GM21737 (cell line): ENCODE data around the gene DEFB132.
"Not testable (repeated sequence)": the region's sequence is repeated elsewhere in the genome, so short reads cannot be mapped to it uniquely, and the experiment has no call there.

ENCODE experiments used
- ATAC-seq: cut with Tn5 transposase; IDR thresholded peaks from one replicate; pipeline ENCODE4 v1.9.1; 2021; ENCODE audit warnings: mild to moderate bottlenecking, moderate library complexity; ENCODE audit not compliant: unreplicated experiment

DEFB132 gene

GRCh38 chr20:257419-257818, at the start of gene DEFB132:
TSS of gene DEFB132 (plus strand) at chr20:257724. CDS start at chr20:257779, 55 bp downstream.
- ATAC-seq: no peak

GRCh38 chr20:208942-209566, 48.5 kb upstream of the DEFB132 start:
- ATAC-seq: no peak

- no peak for ATAC-seq
Measured at GRCh38 chr20:210809-211502, 46.6 kb upstream of the DEFB132 start.

- ATAC-seq: no peak
Measured at GRCh38 chr20:214383-214782, 43.1 kb upstream of the DEFB132 start.

- ATAC-seq: no peak
Measured at GRCh38 chr20:215796-216195, 41.7 kb upstream of the DEFB132 start.

GRCh38 chr20:217266-217665, 40.3 kb upstream of the DEFB132 start:
- no peak for ATAC-seq

GRCh38 chr20:219290-220115, 38.0 kb upstream of the DEFB132 start:
- ATAC-seq: no peak

GRCh38 chr20:221258-221830, 36.2 kb upstream of the DEFB132 start:
- ATAC-seq: no peak

GRCh38 chr20:225879-226278, 31.6 kb upstream of the DEFB132 start:
- not testable (repeated sequence) for ATAC-seq

GRCh38 chr20:226958-227357, 30.6 kb upstream of the DEFB132 start, which contains the start of gene DEFB129:
TSS of gene DEFB129 (plus strand) at chr20:227258. CDS start at chr20:227289, 31 bp downstream.
- no peak for ATAC-seq

GRCh38 chr20:227439-228105, 30.0 kb upstream of the DEFB132 start:
- ATAC-seq: no peak

- ATAC-seq: no peak
Measured at GRCh38 chr20:235891-236290, 21.6 kb upstream of the DEFB132 start.

- no peak for ATAC-seq
Measured at GRCh38 chr20:237489-237888, 20.0 kb upstream of the DEFB132 start.

- no peak for ATAC-seq
Measured at GRCh38 chr20:237929-238328, 19.6 kb upstream of the DEFB132 start.

- no peak for ATAC-seq
Measured at GRCh38 chr20:242905-243304, 14.6 kb upstream of the DEFB132 start.

GRCh38 chr20:251354-251753, 6.2 kb upstream of the DEFB132 start:
- no peak for ATAC-seq

- ATAC-seq: no peak
Measured at GRCh38 chr20:252801-253200, 4.7 kb upstream of the DEFB132 start.

- ATAC-seq: not testable (repeated sequence)
Measured at GRCh38 chr20:253447-253846, 4.1 kb upstream of the DEFB132 start.

- no peak for ATAC-seq
Measured at GRCh38 chr20:258269-258858, 840 bp downstream of the DEFB132 start.

- ATAC-seq: no peak
Measured at GRCh38 chr20:258963-259362, 1.4 kb downstream of the DEFB132 start.
